ENCODE data around the gene SLC2A4RG.

The SLC2A4RG gene

DNA sequence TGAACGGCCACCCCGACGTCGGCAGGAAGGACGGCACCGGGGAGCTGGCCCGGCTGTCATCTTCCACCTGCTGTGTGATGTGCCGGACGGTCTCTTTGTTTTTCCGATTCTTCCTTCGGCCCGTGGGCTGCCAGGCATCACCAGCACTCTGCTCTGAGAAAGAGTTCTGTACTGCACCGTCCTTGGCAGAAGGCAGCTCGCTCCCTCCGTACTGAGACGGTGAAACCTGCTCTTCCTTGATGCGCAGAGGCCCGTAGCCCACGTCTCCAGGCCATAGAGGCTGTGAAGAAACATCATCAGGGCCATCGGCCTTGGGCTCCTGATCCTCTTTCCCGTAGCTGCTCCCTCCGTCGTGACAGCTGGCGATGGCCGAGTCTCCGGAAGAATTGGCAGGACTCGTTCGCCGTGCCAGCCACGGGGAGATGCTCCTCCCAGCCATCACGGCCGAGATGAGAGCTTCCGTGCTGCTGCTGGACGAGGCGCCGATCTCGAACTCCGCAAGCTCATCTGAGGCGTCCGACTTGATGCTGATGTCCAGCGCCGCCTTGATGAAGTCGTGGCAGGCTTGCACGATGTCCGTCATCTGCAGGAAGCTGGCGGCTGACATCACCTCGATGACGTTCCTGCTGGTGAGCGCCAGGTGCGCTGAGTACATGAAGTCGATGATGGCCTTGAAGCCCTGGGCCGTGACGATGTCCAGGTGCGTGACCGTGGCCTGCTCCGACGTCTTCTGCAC, 50.4 kb downstream of the SLC2A4RG start:
- Histone ChIP-seq H3K4me3 (no peak overlapping the region), H3K27ac (no peak overlapping the region), H3K36me3 (ENCODE audit: insufficient read depth, low read length) (no peaks in the 10 kb centered on the region), H3K9ac (ENCODE audit: insufficient read length) (no peak overlapping the region), H3K9me3 (ENCODE audit: low read depth, low read length) (no peaks in the 10 kb centered on the region)
- no peak for DNase-seq (ENCODE audit: low read depth, low spot score)
- TF ChIP-seq EZH2 (IDR thresholded peaks at IDR 0.05) (no peak), POLR2AphosphoS5 (IDR thresholded peaks at IDR 0.05; ENCODE audit: borderline replicate concordance, low read depth, low read length) (no peak), FOXP2 (optimal IDR thresholded peaks at IDR 0.05; ENCODE audit: control extremely low read depth, extremely low read length, insufficient read depth) (no peak)

DNA sequence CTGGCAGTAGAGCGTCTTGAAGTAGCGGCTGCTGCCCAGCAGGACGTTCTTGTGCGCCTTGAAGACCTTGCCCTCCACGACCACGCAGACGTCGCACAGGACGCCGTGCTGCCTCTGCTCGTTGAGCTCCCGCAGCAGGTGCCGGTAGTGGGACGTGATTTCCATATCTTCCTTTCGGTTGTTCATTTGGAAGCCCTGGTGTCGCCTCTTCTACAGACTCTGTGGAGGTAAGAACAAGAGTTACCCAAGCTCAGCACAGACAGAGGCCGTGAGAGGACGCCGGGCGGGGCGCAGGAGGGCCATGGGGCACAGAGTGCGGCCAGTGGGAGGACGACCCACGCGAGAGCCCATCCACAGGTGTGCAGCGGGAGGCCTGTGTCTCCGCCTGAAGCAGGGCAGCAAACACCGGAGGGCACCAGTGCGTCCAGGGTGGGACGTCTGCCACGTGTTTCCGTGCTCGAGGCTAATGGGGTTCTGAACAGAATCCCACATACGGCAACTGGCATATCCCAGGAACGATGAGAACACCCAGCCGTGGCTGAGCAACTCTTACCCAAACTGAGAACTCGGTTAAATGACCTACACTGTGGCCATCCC, 51.1 kb downstream of the SLC2A4RG start:
- H3K4me3 ChIP-seq: no peak overlapping the region
- no peak overlapping the region for H3K27ac ChIP-seq
- H3K9ac ChIP-seq (ENCODE audit: insufficient read length): no peak overlapping the region
- no peak for DNase-seq (ENCODE audit: low read depth, low spot score)
- H3K36me3 ChIP-seq (ENCODE audit: insufficient read depth, low read length): no peaks in the 10 kb centered on the region
- no peak for TF ChIP-seq FOXP2 (optimal IDR thresholded peaks at IDR 0.05; ENCODE audit: control extremely low read depth, extremely low read length, insufficient read depth)
- no peak for TF ChIP-seq EZH2 (IDR thresholded peaks at IDR 0.05)
- no peak for TF ChIP-seq POLR2AphosphoS5 (IDR thresholded peaks at IDR 0.05; ENCODE audit: borderline replicate concordance, low read depth, low read length)
- no peaks in the 10 kb centered on the region for H3K9me3 ChIP-seq (ENCODE audit: low read depth, low read length)

DNA sequence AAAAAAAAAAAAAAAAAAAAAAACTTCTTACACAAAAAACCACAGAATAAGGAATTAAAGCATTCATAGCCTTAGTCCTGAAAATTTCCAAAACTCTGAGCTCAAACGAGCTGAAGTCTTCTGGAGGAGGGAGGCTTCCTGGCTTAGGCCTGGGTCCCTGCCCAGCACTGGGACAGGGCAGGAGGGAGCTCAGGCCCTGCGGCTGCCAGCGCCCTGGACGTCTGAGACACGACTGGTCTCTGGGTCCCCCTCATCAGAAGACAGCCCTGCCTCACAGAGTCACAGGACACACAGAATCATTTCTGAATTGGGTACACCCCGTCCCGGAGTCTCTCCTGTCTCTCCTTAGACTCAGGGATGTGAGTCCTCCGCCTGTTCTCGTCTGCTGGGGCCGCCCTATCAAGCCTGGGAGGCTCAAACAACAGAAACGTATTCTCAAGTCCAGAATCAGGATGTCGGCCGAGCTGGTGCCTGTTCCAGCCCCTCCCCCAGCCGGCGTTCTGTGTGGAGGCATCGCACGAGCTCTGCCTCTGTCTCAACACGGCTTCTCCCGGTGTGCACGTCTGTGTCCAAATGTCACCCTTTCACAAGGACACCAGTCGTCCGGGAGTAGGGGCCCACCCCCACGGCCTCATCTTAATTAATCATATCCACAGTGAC, 52.1 kb downstream of the SLC2A4RG start:
- Histone ChIP-seq H3K9me3 (ENCODE audit: low read depth, low read length) (no peaks in the 10 kb centered on the region), H3K36me3 (ENCODE audit: insufficient read depth, low read length) (no peaks in the 10 kb centered on the region), H3K4me3 (no peak overlapping the region), H3K9ac (ENCODE audit: insufficient read length) (no peak overlapping the region), H3K27ac (no peak overlapping the region)
- no peak for TF ChIP-seq FOXP2 (optimal IDR thresholded peaks at IDR 0.05; ENCODE audit: control extremely low read depth, extremely low read length, insufficient read depth)
- TF ChIP-seq EZH2 (IDR thresholded peaks at IDR 0.05): no peak
- TF ChIP-seq POLR2AphosphoS5 (IDR thresholded peaks at IDR 0.05; ENCODE audit: borderline replicate concordance, low read depth, low read length): no peak
- no peak for DNase-seq (ENCODE audit: low read depth, low spot score)

DNA sequence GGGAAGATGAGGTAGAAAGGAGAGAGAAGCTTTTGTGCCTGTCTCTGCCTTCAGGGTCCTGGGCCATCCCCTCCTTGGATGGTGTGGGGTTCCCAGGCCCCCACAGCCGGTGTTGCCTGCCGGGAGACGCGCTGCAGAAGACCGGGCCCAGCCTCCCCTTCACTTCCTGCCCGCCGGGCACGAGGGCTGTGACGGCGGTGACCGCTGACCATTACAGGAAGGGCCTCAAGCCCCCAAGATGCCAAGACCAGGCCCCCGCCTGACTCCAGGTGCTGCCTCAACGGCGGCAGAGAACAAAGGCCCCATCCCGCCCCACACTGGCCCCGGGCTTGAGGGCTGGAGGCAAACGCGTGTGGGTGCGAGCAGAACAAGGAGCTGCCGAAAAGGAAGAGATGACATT, 53.3 kb downstream of the SLC2A4RG start:
- Histone ChIP-seq H3K9ac (ENCODE audit: insufficient read length) (no peak overlapping the region), H3K36me3 (ENCODE audit: insufficient read depth, low read length) (no peaks in the 10 kb centered on the region), H3K27ac (no peak overlapping the region), H3K4me3 (no peak overlapping the region), H3K9me3 (ENCODE audit: low read depth, low read length) (no peaks in the 10 kb centered on the region)
- no peak for TF ChIP-seq POLR2AphosphoS5 (IDR thresholded peaks at IDR 0.05; ENCODE audit: borderline replicate concordance, low read depth, low read length)
- TF ChIP-seq EZH2 (IDR thresholded peaks at IDR 0.05): no peak
- no peak for TF ChIP-seq FOXP2 (optimal IDR thresholded peaks at IDR 0.05; ENCODE audit: control extremely low read depth, extremely low read length, insufficient read depth)
- no peak for DNase-seq (ENCODE audit: low read depth, low spot score)

Data from SK-N-MC (cell line).